Ectodermal cell (in vitro differentiated cells): ENCODE data around the gene MAP4K5.
"Not testable (repeated sequence)": the region's sequence is repeated elsewhere in the genome, so short reads cannot be mapped to it uniquely, and the experiment has no call there.

Experiments
- H3K27ac ChIP-seq: 2 replicates; pipeline ENCODE4 v1.7.0; 2013; ENCODE audit warnings: mild to moderate bottlenecking, low read depth, low read length; ENCODE audit not compliant: insufficient read depth, poor library complexity, severe bottlenecking
- H3K27me3 ChIP-seq: 2 replicates; pipeline ENCODE4 v1.7.0; 2013; ENCODE audit warnings: mild to moderate bottlenecking, low read length; ENCODE audit not compliant: insufficient read depth, control insufficient read depth, poor library complexity, severe bottlenecking
- H3K36me3 ChIP-seq: one replicate; pipeline ENCODE4 v1.7.0; 2013; ENCODE audit warnings: low read length; ENCODE audit not compliant: control insufficient read depth, insufficient read depth
- H3K4me1 ChIP-seq: one replicate; pipeline ENCODE4 v1.7.0; 2013; ENCODE audit warnings: low read length; ENCODE audit not compliant: control insufficient read depth, insufficient read depth
- H3K4me3 ChIP-seq: 2 replicates; pipeline ENCODE4 v1.7.0; 2013; ENCODE audit warnings: low read depth, low read length, control low read depth; ENCODE audit not compliant: insufficient read depth
- H3K9me3 ChIP-seq: 2 replicates; pipeline ENCODE4 v1.7.0; 2013; ENCODE audit warnings: mild to moderate bottlenecking, low read length, moderate library complexity; ENCODE audit not compliant: control insufficient read depth
- WGBS, 2 experiments: methylation state at CpG; one replicate each; pipeline ENCODE4 v1.1.7; 2013; ENCODE audit warnings: missing lambda C conversion rate in 2 of 2; 5-methylcytosine and 5-hydroxymethylcytosine counted together

The MAP4K5 gene

GRCh38 chr14:50521912-50522341 lies 10.4 kb downstream of the MAP4K5 start:
- no peak overlapping the region for H3K27ac ChIP-seq
- WGBS, 2 experiments: 100% methylated on average over 1 of the region's 1 CpG

DNA sequence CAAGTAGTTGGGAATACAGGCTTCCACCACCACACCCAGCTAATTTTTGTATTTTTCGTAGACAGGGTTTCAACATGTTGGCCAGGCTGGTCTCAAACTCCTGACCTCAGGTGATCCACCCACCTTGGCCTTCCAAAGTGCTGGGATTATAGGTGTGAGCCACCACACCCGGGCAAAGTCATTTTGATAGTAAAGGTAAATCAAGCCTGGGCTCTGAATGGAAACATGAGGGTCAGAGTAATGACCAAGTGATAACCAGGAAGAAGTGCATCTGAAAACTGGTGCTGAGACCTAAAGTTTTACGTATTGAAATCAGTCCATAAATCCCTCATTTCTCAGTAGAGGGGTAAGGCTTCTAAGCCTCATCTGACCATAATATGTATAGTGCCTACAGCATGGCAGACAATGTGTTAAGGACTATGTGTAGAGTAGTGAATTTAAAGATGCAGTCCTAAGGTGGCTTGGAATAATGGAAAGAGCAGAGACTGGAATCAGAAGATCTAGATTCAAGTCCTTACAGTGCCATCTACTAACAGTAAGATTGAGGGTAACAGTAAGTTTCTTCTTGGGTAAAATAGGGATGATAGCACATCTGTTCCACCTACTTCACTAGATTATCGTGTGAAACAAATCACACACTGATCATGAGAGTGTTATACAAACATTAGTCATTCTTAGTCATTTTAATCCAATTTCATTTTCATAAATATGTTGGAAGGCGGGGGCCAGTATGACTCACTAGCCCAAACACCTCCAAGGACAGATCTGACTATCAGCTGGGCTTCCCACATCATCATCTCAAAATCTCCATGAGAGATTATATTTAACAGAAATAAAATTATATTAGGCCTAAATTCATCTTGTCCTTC lies 11.2 kb downstream of the MAP4K5 start:
- Histone ChIP-seq H3K36me3 (no peaks in the 10 kb centered on the region), H3K27me3 (no peaks in the 10 kb centered on the region), H3K27ac (no peak overlapping the region), H3K4me1 (peaks cover 3% of the 10 kb centered on the region), H3K4me3 (no peak overlapping the region), H3K9me3 (no peaks in the 10 kb centered on the region)
- WGBS, 2 experiments: 70 to 73% methylated on average over 4 to 5 of the region's 5 CpGs

More at GRCh38 chr14:50521912-50522341, 10.4 kb downstream of the MAP4K5 start:
- Histone ChIP-seq H3K4me3 (no peak overlapping the region), H3K9me3 (no peaks in the 10 kb centered on the region), H3K27me3 (no peaks in the 10 kb centered on the region), H3K4me1 (peaks cover 3% of the 10 kb centered on the region), H3K36me3 (no peaks in the 10 kb centered on the region)

DNA sequence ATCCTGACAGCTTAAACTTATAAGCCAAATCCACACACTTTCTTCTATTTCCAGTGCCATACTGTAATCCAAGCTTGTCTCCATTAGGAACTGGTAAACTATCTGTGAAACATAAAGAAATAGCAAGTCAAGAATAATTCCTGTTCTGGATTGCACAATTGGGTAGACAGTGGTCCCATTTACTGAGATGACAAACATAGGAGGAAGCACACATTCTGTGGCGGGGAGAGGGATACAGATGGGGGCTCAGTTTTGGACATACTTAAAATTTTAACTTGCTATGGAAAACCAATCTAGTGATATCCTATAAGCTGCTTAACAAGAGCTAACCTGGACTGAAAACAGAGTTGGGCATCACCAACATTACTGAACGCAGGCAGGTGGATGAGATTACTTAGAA lies 16.3 kb downstream of the MAP4K5 start:
- Histone ChIP-seq H3K4me3 (no peak overlapping the region), H3K27ac (no peak overlapping the region), H3K9me3 (no peaks in the 10 kb centered on the region), H3K4me1 (no peaks in the 10 kb centered on the region), H3K27me3 (no peaks in the 10 kb centered on the region), H3K36me3 (no peaks in the 10 kb centered on the region)
- 96 to 100% methylated on average over 1 to 2 of the region's 2 CpGs for WGBS, 2 experiments

GRCh38 chr14:50512463-50512862 lies 19.9 kb downstream of the MAP4K5 start:
- no peak overlapping the region for H3K27ac ChIP-seq
- no peaks in the 10 kb centered on the region for H3K4me1 ChIP-seq
- no peaks in the 10 kb centered on the region for H3K27me3 ChIP-seq
- H3K4me3 ChIP-seq: no peak overlapping the region
- H3K9me3 ChIP-seq: no peaks in the 10 kb centered on the region
- WGBS, 2 experiments: 91 to 93% methylated on average over 4 of the region's 4 CpGs
- no peaks in the 10 kb centered on the region for H3K36me3 ChIP-seq

GRCh38 chr14:50510157-50510556 lies 22.2 kb downstream of the MAP4K5 start:
- WGBS, 2 experiments: 91 to 93% methylated on average over 7 of the region's 7 CpGs

DNA sequence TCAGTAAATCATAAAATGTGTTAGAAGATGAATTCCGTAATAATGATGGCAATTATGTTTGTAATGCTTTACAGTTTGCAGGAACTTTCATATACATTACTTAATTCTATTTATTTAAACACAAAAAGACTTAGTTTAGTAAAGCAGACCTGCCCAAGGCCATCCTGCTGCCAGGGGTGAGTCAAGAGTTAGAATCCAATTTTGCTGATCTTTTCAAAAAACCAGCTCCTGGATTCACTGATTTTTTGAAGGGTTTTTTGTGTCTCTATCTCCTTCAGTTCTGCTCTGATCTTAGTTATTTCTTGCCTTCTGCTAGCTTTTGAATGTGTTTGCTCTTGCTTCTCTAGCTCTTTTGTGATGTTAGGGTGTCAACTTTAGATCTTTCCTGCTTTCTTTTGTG lies 25.3 kb downstream of the MAP4K5 start:
- not testable (repeated sequence) for H3K4me1 ChIP-seq

More at GRCh38 chr14:50510157-50510556, 22.2 kb downstream of the MAP4K5 start:
- no peak overlapping the region for H3K27ac ChIP-seq
- H3K4me1 ChIP-seq: no peaks in the 10 kb centered on the region
- H3K4me3 ChIP-seq: no peak overlapping the region
- no peaks in the 10 kb centered on the region for H3K27me3 ChIP-seq
- H3K36me3 ChIP-seq: no peaks in the 10 kb centered on the region
- no peaks in the 10 kb centered on the region for H3K9me3 ChIP-seq

DNA sequence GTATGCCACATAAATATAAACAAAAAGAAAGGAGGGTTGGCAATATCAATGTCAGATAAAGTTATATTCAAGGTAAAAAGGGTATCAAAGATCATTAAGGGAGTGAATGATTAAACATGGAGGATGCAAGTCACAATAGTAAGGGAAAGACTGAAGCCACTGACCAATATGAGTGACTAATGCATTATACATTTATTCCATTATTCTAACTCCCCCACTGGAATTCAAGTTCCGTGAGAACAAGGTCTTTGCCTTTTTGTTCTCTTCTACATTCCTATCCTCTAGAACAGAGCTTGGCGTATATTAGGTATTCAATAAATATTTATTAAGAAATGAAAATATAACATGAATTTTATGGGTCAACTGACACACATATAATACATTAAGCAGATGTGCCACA lies 30.7 kb downstream of the MAP4K5 start:
- Histone ChIP-seq H3K9me3 (no peaks in the 10 kb centered on the region), H3K4me1 (no peaks in the 10 kb centered on the region), H3K36me3 (no peaks in the 10 kb centered on the region), H3K27ac (no peak overlapping the region), H3K4me3 (no peak overlapping the region), H3K27me3 (no peaks in the 10 kb centered on the region)
- WGBS, 2 experiments: 100% methylated on average over 1 of the region's 2 CpGs

More for the DNA sequence above, 25.3 kb downstream of the MAP4K5 start:
- not testable (repeated sequence) for H3K9me3 ChIP-seq, H3K36me3 ChIP-seq, H3K4me3 ChIP-seq, H3K27me3 ChIP-seq, H3K27ac ChIP-seq
- 88% methylated on average over 1 of the region's 1 CpG; no CpG with 5 or more reads in 1 of the 2 experiments for WGBS, 2 experiments

GRCh38 chr14:50497351-50497750 lies 35.0 kb downstream of the MAP4K5 start:
- Histone ChIP-seq H3K9me3 (no peaks in the 10 kb centered on the region), H3K4me1 (no peaks in the 10 kb centered on the region), H3K4me3 (no peak overlapping the region), H3K36me3 (no peaks in the 10 kb centered on the region), H3K27ac (no peak overlapping the region), H3K27me3 (no peaks in the 10 kb centered on the region)
- WGBS, 2 experiments: 95 to 96% methylated on average over 2 of the region's 2 CpGs

DNA sequence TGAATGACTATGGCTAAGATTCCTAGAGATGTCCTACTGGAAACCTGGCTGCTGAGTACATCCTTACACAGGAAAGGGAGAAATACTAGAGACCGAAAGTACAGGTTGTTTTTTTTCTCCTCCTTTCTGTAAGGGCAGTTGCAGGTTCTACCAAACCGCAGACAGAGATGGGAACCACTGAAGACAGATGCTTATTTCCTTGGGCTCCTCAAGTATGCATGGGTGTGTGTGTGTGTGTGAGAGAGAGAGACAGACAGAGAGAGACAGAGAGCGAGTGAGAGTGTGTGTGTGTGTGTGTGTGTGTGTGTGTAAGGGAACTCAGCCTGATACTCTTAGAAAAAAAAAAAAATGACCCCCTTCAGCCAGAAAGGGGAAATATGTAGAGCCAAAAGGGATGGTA lies 42.5 kb downstream of the MAP4K5 start:
- 88 to 92% methylated on average over 3 of the region's 3 CpGs for WGBS, 2 experiments
- Histone ChIP-seq H3K27me3 (no peaks in the 10 kb centered on the region), H3K27ac (no peak overlapping the region), H3K9me3 (no peaks in the 10 kb centered on the region), H3K36me3 (no peaks in the 10 kb centered on the region), H3K4me3 (no peak overlapping the region), H3K4me1 (no peaks in the 10 kb centered on the region)

DNA sequence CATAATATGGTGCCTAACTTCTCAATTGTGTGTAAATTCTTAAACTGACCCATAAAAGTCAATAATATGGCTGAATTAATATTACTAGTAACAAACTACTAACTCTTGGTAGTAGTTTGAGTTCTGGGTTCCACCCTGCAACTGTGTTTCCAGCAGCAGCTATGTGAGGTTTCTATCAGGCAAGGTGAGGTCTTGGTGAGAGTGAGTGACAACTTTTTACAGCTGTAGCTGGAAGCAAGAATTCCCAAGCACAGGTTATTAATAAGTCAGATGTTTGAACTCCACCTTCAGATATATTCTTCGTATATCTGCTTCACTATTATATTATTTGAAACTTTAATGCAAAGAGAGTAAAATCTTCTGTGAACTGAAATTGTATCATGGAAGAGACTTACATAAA lies 43.8 kb downstream of the MAP4K5 start:
- Histone ChIP-seq H3K36me3 (no peaks in the 10 kb centered on the region), H3K27me3 (no peaks in the 10 kb centered on the region), H3K9me3 (no peaks in the 10 kb centered on the region), H3K27ac (no peak overlapping the region), H3K4me1 (no peaks in the 10 kb centered on the region), H3K4me3 (no peak overlapping the region)
- no CpG with 5 or more reads among the region's 1 CpG for WGBS, 2 experiments
